Measurements from ENCODE around the gene PRPF39.

DNA sequence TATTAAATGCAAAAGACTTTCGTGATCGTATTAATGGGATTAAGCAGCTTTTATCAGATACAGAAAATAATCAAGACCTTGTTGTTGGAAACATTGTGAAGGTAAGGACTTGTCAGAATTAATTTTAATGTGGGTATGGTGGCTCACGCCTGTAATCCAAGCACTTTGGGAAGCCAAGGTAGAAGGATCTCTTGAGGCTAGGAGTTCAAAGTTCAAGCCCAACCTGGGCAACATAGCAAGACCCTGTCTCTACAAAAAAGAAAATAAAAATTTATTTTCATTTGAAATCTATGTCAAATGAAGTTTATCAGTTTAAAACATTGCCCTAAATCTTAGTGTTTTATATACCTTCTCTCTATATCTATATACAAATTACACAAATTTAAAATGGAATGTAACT lies 17.2 kb upstream of the PRPF39 start:
- TF ChIP-seq POLR2AphosphoS5 (IDR thresholded peaks at IDR 0.05; ENCODE audit: insufficient read depth in 1 of 2, low read depth in 1 of 2), result no peak
- no peak for TF ChIP-seq POLR2A (IDR thresholded peaks at IDR 0.05)
- TF ChIP-seq, protein P1, sequence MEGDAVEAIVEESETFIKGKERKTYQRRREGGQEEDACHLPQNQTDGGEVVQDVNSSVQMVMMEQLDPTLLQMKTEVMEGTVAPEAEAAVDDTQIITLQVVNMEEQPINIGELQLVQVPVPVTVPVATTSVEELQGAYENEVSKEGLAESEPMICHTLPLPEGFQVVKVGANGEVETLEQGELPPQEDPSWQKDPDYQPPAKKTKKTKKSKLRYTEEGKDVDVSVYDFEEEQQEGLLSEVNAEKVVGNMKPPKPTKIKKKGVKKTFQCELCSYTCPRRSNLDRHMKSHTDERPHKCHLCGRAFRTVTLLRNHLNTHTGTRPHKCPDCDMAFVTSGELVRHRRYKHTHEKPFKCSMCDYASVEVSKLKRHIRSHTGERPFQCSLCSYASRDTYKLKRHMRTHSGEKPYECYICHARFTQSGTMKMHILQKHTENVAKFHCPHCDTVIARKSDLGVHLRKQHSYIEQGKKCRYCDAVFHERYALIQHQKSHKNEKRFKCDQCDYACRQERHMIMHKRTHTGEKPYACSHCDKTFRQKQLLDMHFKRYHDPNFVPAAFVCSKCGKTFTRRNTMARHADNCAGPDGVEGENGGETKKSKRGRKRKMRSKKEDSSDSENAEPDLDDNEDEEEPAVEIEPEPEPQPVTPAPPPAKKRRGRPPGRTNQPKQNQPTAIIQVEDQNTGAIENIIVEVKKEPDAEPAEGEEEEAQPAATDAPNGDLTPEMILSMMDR (IDR thresholded peaks at IDR 0.05), result no peak
